ENCODE results near the gene CSRP1.
"Not testable (repeated sequence)": the region's sequence is repeated elsewhere in the genome, so short reads cannot be mapped to it uniquely, and the experiment has no call there.

The CSRP1 gene

GRCh38 chr1:201506557-201507359 is at the start of gene CSRP1:
Gene CSRP1, minus strand, starts transcription at chr1:201507123. Its CDS starts 10,820 bp downstream, at chr1:201496303.
- peak; percentile 54 for DNase-seq (ENCODE audit: low read depth)

GRCh38 chr1:201555593-201555945 is 48.6 kb upstream of the CSRP1 start:
- DNase-seq (ENCODE audit: low read depth) = no peak

DNA sequence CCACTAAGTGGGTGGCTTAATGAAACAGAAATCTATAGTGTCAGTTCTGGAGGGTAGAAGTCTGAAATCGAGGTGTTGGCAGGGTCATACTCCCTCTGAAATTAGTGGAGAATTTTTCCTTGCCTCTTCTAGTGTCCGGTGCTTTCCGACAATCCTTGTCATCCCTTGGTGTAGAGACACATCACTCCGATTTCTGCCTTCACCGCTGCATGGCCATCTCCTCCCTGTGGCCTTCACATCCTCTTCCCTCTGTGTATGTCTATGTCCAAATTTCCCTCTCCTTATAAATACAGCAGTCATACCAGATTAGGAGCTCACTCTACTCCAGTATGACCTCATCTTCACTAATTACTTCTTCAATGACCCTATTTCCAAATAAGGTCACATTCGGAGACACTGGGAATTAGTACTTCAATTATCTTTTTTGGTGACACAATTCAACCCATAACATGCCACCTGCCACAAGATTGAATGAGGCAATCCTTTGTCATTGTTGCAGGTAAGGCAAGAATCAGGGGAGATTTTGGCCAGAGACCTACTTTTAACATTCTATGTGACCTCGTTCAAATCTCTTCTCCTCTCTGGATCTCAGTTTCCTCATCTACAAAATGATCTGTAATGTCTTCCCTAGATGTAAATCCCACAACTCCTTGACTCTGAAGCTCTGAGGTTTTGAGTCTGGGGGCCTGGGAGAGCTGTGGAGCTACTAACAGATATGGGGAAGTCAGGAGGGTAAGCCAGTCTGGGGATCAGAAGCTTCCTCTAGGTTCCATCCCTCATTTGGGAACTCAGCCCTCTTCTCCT is 48.1 kb upstream of the CSRP1 start:
- DNase-seq (ENCODE audit: low read depth) = no peak

DNA sequence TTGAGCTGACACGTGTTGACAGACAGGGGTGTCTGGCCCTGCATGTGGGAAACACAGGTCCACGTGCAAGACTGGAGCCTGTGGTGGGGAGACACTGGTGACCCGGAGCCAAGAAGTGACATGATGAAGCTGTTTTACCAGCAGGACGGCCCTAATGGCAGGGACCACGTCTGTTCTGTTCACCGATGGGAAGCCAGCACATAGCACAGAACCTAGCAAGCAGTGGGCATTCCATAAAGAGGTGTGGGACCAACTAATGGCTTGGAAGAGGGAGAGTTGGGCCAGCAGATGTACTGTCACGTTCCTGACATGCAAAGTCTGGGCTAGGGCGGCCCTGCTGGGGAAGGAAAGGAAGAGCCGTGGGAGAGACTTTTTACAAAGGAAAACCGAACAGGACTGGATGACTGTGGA is 47.3 kb upstream of the CSRP1 start:
- DNase-seq (ENCODE audit: low read depth) = no peak

DNA sequence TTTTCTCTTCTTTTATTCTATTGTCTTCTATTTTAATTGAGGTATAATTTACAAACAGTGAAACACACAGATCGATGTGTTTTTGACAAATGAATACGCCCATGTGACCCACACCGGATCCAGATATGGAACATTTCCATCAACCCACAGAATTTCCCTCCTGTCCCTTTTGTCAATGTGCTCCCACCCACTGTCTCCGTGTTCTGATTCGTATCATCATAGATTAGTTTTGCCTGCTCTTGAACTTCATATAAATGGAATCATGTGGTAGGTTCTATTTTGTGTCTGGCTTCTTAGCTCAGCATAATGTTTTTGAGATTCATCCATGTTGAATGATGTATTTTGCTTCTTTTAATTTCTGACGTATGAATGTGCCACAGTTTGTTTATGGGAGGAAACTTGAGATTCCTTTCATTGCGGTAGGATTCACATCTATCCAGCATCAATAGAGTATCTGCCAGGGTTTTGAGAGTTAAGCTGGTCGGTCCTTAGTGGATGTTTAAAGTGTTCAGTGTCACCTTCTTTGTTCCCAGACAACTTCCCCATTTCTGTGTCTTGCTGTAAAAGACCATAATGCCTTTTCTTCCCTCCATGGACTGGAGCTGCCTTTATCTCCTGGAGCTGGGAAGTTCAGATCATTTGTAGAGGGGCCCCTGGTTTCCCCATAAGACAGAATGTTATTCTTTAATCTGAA is 46.7 kb upstream of the CSRP1 start:
- DNase-seq (ENCODE audit: low read depth) = no peak

- DNase-seq (ENCODE audit: low read depth) = no peak
Measured at GRCh38 chr1:201552941-201553351, 46.0 kb upstream of the CSRP1 start.

GRCh38 chr1:201551877-201552731 is 45.2 kb upstream of the CSRP1 start:
- no peak for DNase-seq (ENCODE audit: low read depth)

DNA sequence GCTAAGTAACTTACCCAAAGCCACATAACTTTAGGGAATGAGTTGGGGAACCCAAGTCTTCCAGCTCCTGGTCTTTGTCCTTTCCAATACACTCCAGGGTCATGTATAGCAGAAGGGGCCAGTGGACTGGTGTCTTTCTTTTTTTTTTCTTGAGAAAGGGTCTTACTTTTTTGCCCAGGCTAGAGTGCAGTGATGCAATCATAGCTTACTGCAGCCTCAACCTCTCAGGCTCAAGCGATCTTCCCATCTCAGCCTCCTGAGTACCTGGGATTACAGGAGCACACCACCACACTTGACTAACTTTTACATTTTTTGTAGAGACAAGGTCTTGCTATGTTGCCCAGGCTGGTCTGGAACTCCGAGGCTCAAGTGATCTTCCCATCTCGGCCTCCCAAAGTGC is 44.2 kb upstream of the CSRP1 start:
- DNase-seq (ENCODE audit: low read depth) = no peak

GRCh38 chr1:201549522-201549921 is 42.6 kb upstream of the CSRP1 start:
- not testable (repeated sequence) for DNase-seq (ENCODE audit: low read depth)

DNA sequence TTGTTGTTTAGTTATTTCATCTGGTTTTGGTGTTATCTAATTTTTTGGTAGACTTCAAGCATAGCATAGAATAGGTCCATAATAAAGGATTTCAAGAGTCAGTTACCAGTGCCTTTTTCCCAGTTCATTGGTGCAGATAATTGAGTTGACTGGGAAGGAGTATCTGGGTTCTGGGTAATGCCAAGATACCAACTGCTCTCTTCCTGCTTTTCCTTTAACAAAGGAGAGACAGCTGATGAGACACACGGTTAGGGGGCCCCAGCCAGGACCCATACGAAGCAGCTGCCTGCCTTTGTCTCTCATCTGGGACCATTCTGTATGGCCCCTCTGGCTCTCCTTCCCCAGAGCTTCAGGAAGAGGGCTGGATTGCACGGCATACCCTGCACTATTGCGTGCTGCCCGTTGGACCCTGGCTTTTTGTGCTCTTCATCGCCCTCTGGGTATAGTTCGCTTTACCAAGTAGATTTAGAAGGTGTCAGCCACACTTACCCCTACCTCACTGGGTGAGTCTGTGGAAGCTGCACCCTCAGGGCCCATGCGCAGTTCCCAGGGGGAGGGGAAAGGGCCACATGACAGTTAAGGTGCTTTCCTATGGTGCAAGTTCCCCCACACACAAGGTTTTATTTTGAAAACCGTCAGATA is 39.0 kb upstream of the CSRP1 start:
- no peak for DNase-seq (ENCODE audit: low read depth)

- no peak for DNase-seq (ENCODE audit: low read depth)
Measured at GRCh38 chr1:201544710-201545109, 37.8 kb upstream of the CSRP1 start.

GRCh38 chr1:201543871-201544642 is 37.1 kb upstream of the CSRP1 start:
- DNase-seq (ENCODE audit: low read depth) = no peak

DNA sequence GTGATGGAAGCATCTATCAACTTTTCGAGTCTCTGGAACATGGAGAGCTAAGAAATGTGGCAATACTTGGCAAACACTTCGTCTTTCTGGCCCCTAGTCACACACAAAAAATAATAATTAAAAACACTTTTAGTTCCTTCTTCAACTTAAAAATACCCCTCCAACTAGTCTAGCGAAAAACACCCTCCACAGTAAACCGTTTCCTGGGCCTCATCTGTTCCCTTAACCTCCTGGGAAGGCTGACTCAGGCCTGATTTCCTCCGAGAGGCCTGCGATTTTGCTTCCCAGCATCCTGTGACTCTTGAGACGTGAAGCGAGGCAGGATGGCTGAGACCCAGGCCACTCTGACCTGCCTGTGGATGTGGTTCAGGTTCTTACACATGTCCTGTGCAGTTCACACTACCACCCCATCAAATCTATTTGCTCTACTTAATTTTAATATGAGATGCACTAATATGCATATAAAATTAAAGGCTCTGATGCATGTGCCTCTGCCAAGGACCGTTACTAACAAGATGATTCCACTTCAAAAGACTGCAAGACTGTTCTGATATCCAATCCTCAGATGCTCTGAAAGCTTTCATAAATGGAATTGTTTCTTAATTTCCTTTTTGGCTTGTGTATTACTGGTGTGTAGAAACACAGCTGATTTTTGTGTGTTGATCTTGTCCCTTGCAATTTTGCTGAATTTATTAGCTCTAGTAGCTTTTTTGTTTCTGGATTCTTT is 35.5 kb upstream of the CSRP1 start:
- no peak for DNase-seq (ENCODE audit: low read depth)

DNA sequence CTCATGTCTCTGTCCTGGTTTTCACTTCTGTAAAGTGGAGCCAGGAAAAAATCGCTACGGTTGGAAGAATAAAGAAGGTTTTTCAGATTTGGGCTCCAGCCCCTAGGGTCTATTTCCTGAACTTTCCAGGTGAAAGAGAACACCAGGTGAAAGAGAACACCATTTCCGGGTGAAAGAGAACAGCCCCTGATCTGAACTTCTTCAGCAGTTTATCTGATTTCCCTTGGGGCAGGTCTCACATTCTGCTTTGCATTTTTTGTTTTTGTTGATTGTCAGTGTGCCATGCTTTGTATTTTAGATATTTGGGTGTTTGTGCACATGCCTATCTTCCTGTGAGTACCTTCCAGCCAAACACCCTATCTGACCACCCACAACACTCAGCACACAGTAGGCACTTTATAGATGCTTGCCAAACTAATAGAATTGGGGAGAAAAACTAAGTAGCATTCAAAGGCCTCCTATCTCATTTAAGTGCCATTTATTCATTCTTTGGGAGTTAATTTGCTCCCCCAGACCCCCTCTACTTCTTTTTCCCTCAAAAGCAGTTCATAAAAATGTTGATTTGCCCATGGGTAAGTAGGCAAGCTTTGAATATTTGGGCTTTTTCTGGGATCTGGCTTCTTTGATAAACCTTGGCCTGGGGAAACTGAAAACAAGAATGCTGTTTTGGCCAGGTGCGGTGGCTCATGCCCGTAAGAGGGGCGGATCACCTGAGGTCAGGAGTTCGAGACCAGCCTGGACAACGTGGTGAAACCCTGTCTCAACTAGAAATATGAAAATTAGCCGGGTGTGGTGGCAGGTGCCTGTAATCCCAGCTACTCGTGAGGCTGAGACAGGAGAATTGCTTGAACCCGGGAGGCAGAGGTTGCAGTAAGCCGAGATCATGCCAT is 34.2 kb upstream of the CSRP1 start:
- no peak for DNase-seq (ENCODE audit: low read depth)

GRCh38 chr1:201539561-201540431 is 32.9 kb upstream of the CSRP1 start:
- DNase-seq (ENCODE audit: low read depth) = no peak

DNA sequence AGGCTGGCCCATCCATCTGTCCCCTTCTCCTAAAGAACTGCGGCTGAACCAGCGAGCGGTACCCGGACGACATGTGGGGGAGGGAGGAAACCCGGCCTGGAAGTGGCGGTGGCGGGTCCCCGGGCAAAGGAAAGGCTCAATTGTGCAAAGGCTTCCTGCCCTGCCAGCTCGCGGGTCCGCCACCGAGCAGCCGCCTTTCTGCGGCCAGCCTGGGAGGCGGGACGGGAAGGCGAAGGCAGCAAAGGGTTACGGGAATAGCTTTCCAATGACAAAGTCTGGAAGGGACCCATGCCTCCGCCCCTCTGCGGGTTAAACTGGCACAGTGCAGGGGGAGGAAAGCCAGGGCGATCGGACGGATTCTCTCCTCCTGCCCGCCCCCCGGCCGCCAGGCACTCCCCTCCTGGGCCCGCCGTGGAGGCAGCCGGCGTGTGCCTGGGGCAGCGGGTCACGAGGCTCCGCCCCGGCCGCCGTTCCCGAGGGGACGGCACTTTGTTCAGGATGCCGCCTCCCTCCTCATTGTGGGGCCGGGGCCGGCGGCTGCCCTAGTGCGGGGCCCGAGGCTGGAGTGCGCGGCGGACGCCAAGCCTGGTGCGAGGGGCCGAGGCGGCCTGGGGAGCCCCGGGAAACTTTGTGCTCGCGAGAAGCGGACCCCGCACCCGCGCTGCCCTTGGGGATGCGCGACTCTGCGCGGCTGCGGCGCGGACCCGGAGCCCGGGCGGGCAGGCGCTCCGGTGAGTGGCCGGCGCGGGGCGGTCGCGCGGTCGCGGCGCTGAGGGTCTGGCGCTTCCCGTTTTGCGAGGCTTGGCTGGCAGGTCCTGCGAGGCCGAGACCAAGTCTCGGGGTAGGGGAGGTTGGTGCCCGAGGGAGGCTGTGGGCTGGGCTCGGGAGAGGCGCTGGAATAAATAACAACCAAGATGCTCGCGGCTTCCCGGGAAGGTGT is 32.0 kb upstream of the CSRP1 start, which contains the start of gene NAV1:
TSS of gene NAV1 (plus strand) at position 516 of the 940 bp plus-strand sequence. CDS start 83,758 bp downstream, outside the sequence.
- no peak for DNase-seq (ENCODE audit: low read depth)
